IPS-NIHi11 (cell line): ENCODE results near the gene SHC4.
"Not testable (repeated sequence)": the region's sequence is repeated elsewhere in the genome, so short reads cannot be mapped to it uniquely, and the experiment has no call there.

Source experiments
- DNase-seq: peaks from one replicate; pipeline ENCODE4 v3.0.0; 2012; ENCODE audit warnings: mixed read lengths, low spot score

Gene SHC4

GRCh38 chr15:48924528-48925393, 39.0 kb downstream of the SHC4 start:
- DNase-seq = no peak

DNA sequence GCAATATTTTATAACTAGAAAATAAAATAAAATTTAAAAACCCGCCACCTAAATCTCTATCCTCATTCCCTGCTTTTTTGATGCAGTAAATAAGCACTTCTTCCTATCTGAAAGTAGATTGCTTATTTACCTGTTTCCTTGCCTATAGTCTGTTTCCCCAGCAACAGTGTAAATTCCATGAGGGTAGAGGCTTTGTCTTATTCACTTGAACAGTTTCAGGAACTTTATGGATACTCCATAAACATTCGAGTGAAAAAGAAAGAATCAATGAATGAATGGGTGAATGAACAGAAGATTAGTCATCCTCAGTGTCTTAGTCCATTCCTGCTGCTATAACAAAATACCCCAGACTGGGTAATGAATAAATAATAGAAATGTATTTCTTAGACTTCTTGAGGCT, 41.7 kb downstream of the SHC4 start:
- no peak for DNase-seq

GRCh38 chr15:48916721-48917120, 47.0 kb downstream of the SHC4 start:
- DNase-seq = no peak

GRCh38 chr15:48915861-48916260, 47.9 kb downstream of the SHC4 start:
- no peak for DNase-seq

DNA sequence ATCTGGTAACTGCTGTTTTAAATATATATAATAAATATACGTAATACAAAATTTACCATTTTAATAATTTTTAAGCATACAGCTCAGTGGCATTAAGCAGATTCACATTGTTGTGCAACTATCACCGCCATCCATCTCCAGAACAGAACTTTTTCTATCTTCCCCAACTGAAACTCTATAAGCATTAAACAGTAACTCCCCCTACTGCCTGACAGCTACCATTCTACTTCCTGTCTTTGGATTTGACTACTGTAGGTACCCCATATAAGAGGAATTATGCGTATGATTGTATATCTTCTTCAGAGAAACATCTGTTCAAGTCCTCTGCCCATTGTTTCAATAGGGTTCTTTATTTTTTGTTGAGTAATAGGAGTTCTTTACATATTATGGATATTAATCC, 49.0 kb downstream of the SHC4 start:
- DNase-seq = no peak

DNA sequence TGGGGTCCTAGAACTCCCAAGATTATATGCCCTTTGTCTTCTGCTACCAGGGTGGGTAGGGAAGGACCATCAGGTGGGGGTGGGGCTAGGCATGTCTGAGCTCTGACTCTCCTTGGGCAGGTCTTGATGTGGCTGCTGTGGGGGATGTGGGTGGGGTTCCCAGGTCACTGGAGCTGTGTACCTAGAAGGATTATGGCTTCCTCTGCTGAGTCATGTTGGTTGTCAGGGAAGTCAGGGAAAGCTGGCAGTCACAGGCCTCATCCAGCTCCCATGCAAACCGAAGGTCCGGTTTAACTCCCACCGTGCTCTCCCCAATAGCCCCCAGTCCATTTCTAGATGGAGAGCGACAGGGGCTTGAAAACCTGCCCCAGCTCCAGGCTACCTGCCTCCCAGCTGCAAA, 50.6 kb downstream of the SHC4 start:
- DNase-seq = no peak

- not testable (repeated sequence) for DNase-seq
Measured at GRCh38 chr15:48910554-48910953, 53.2 kb downstream of the SHC4 start.

DNA sequence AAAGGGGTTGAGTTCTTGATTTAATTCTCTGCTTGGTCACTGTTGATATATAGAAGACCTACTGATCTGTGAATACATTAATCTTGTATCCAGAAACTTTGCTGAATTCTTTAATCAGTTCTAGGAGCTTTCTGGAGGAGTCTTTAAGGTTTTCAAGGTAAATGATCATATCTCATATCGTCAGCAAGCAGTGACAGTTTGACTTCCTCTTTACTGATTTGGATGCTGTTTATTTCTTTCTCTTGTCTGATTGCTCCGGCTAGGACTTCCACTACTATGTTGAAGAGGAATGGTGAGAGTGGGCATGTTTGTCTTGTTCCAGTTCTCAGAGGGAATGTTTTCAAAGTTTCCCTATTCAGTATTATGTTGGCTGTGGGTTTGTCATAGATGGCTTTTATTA, 54.4 kb downstream of the SHC4 start:
- not testable (repeated sequence) for DNase-seq

DNA sequence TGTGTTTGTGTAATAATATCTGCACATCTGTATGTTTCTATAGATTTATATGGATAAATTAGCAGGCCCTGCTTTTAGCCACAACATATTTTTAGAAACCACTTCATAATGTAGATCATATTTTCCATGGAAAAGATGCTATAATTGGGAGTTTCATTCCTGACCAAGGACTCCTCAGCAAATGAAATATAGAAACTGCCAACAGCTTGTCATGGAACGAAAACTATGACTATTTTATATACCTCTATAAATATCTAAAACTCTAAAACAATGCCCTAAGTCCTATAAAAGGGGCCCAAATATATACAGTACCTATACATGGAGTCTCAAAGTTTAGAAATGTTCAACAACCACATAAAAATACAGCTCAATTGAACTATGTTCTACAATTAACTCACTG, 57.9 kb downstream of the SHC4 start:
- DNase-seq = no peak

- no peak for DNase-seq
Measured at GRCh38 chr15:48905216-48905615, 58.5 kb downstream of the SHC4 start.

DNA sequence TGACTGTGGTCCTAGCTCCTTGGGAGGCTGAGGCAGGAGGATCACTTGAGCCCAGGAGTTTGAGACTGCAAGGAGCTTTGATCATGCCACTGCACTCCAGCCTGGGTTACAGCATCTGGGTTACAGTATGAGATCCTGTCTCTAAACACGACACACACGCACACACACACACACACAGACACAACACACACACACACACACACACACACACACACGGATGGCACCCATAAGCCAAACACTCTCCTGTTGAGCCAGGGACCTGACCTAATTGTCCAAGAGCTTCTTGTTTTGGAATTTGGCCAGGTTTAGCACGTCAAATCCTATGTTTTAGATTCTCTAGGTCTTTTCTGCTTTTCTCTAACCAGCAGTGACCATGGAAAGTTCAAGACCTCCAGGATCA, 59.0 kb downstream of the SHC4 start:
- no peak for DNase-seq

DNA sequence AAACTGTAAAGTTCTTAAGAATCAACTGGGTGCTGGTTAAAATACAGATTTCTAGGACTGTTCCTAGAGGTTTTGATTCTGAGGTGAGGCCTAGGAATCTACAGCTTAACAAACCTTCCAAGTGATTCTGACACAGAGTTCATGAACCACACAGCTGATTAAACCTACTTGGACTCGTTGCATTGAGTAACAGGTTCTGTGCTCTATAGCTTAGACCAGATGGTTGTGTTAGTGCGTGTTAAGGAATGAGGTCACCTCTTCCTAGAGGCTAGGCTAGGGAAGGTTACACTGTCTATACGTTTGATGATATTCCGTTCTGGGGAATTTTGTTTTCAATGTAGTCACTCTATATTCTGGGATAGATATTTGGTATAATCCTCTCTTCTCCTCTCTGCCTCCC, 63.9 kb downstream of the SHC4 start:
- DNase-seq = no peak

GRCh38 chr15:48898446-48898845, 65.3 kb downstream of the SHC4 start:
- DNase-seq = no peak

- no peak for DNase-seq
Measured at GRCh38 chr15:48898032-48898431, 65.7 kb downstream of the SHC4 start.

DNA sequence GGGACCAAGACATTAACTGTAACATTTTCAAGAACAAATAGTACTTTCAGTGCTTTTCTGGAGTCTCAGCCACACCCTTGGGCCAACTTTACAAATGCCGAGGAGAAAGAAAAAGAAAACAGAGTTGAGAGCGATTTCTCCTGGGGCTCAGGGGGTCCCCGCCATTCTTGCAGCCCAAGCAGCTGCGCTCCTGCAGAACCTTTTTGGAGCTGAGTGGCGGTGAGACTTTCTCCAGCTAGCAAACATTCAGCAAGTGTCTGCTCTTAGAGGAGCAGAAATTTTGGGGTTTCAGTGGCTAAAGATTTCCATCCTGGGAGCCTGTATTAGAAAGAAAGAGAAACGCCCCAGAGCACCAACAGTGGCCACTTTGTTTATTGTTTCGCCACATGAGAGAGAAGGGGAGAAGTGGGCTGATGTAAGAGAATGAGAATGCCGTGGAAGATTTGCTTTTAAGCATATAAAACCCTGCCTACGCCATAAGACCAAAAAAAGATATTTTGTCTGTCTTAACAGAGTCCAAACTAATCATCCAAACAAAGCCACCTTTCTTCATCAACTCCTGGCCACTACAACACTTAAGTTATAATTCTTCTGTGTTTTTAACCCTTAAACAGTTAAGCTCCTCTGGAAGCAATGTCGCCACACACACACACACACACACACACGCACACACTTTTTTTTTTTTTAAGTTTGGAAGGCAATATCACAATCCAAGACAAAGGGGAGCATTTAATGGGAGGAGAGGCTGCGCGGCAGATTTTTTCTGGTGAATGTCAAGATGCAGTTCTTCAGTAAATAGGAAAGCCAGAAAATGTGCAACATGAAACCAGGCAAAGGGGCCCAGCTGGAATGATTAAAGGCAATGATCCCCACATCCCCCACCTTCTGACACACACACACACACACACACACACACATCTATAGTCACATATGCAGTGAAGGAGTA, 66.6 kb downstream of the SHC4 start:
- no peak for DNase-seq

GRCh38 chr15:48893311-48893710, 70.4 kb downstream of the SHC4 start:
- DNase-seq = no peak

GRCh38 chr15:48891232-48891765, 72.4 kb downstream of the SHC4 start:
- DNase-seq = no peak

- DNase-seq = no peak
Measured at GRCh38 chr15:48890375-48890972, 73.2 kb downstream of the SHC4 start.

- no peak for DNase-seq
Measured at GRCh38 chr15:48889925-48890324, 73.8 kb downstream of the SHC4 start.

DNA sequence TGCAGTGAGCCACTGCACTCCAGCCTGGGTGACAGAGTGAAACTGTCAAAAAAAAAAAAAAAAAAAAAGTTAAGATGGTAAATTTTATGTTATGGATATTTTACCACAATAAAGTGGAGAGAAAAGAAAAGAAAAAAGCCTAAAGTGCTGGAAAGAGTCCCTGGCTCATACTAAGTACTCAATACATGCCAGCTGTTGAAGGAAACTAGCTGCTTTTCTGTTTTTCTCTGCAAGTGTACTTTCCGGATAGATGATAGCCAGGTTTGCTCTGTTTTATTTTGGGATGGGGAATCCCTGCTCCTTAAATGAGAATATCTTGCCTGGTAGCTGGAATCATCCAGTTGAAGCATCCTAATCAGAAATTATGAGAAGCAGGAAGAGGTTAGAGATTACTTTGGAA, 74.9 kb downstream of the SHC4 start:
- DNase-seq = no peak

DNA sequence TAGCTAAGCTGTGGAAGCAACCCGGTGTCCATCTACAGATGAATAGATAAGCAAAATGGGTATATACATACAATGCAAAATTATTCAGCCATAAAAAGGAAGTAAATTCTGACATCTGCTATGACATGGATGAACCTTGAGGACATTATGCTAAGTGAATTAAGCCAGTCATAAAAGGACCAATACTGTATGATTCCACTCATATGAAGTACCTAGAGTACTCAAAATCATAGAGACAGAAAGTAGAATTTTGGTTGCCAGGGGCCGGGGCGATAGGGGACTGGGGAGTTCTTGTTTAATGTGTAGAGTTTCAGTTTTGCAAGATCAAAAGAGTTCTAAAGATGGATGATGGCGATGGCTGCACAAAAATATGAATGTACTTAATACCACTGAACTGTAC, 75.5 kb downstream of the SHC4 start:
- no peak for DNase-seq

DNA sequence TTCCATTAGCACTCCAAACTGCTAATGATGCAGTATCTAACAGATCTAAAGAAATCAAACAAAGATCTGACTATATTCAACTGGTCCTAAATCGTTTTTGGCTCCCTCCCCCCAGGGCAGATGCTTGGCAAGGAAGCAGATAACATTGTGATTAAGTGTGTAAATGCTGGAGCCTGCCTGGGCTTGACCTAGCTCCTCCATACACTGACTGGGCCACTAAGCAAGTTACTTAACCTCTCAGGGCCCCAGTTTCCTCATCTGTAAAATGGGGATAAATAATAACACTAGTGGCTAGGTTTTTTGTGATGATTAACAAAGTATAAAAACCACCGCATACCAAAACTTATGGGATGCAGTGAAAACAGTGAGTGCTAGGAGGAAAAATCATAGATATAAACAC, 76.6 kb downstream of the SHC4 start:
- DNase-seq = no peak
